NB4 (cell line): Measurements from ENCODE around the gene UBN2.
"Not testable (repeated sequence)": the region's sequence is repeated elsewhere in the genome, so short reads cannot be mapped to it uniquely, and the experiment has no call there.

ENCODE experiments used
- POLR2A ChIP-seq: IDR thresholded peaks from 2 replicates; pipeline ENCODE4 v1.6.1; 2011; ENCODE audit warnings: mild to moderate bottlenecking; ENCODE audit not compliant: insufficient read length; ENCODE audit errors: extremely low read depth
- TF ChIP-seq, protein P1 (sequence below): IDR thresholded peaks from one replicate; pipeline ENCODE4 v1.5.1; 2012; ENCODE audit warnings: low read depth, low read length

- TF ChIP-seq, protein P1, sequence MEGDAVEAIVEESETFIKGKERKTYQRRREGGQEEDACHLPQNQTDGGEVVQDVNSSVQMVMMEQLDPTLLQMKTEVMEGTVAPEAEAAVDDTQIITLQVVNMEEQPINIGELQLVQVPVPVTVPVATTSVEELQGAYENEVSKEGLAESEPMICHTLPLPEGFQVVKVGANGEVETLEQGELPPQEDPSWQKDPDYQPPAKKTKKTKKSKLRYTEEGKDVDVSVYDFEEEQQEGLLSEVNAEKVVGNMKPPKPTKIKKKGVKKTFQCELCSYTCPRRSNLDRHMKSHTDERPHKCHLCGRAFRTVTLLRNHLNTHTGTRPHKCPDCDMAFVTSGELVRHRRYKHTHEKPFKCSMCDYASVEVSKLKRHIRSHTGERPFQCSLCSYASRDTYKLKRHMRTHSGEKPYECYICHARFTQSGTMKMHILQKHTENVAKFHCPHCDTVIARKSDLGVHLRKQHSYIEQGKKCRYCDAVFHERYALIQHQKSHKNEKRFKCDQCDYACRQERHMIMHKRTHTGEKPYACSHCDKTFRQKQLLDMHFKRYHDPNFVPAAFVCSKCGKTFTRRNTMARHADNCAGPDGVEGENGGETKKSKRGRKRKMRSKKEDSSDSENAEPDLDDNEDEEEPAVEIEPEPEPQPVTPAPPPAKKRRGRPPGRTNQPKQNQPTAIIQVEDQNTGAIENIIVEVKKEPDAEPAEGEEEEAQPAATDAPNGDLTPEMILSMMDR = not testable (repeated sequence)
- TF ChIP-seq POLR2A = not testable (repeated sequence)
Measured at GRCh38 chr7:139225286-139226157, 5.5 kb upstream of the UBN2 start.
